ENCODE data around the gene MATN1. TPM values are rescaled to one million over a fixed set of nuclear protein-coding genes. Genes with fewer than 3 reads are reported as not detected.
A peak's percentile ranks its signal among the peaks of the same experiment; 100 is the strongest.

MATN1 gene
- total and polyA plus RNA-seq, 4 donors: 0.50 to 1.4 (median 0.88) TPM

DNA sequence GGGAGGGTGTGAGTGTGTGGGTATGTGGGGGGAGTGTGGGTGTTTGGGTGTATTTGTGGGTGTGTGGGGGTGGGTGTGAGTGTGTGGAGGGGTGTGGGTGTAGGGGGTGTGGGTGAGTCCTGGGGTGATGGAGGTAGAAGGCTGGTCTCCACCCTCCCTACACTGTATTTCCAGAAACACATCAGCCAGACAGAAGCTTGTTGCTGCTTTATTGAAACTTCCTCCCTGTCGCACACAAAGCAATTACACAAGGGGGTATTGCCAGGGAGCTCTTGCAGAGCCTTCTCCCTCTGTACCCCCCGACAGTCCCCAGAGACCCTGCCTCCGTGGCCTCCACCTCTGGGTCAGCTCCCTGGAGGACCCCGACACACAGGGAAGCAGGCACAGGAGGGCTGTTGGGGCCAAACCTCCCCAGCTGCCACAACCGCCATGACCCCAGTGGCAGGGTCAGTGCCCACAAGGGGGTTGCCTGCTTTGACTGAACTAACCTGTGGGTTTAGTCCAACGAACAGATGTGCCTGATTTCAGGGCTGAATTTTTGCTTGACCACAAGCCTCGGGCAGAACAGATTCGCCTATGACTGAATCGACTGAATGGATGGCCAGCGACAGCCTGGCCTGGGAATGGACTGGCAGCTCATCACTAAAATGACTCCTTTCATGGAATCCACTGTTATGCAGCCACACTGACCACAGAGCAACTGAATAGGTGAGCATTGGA, 9.1 kb upstream of the MATN1 start:
- DNase-seq (ENCODE audit: low read depth in 4 of 6, low spot score in 6 of 6): no peak
- no peak overlapping the region for H3K27ac ChIP-seq (ENCODE audit: low read depth, low read length)
- 62% methylated on average over 8 of the region's 10 CpGs for WGBS (ENCODE audit: insufficient coverage)
- no peak overlapping the region for H3K4me3 ChIP-seq (ENCODE audit: low read depth, low read length)
- no peaks in the 10 kb centered on the region for H3K36me3 ChIP-seq (ENCODE audit: control insufficient read depth, insufficient read depth, low read length)
- no peaks in the 10 kb centered on the region for H3K27me3 ChIP-seq (ENCODE audit: control insufficient read depth, insufficient read depth, low read length)
- H3K4me1 ChIP-seq (ENCODE audit: control insufficient read depth, insufficient read depth, low read length): peaks cover 44% of the 10 kb centered on the region
- H3K9me3 ChIP-seq (ENCODE audit: control insufficient read depth, insufficient read depth, low read length): no peaks in the 10 kb centered on the region

GRCh38 chr1:30731806-30732276, 8.5 kb upstream of the MATN1 start:
- no peak overlapping the region for H3K4me3 ChIP-seq (ENCODE audit: low read depth, low read length)
- peaks cover 50% of the 10 kb centered on the region for H3K4me1 ChIP-seq (ENCODE audit: control insufficient read depth, insufficient read depth, low read length)
- no peak overlapping the region for H3K27ac ChIP-seq (ENCODE audit: low read depth, low read length)
- no peaks in the 10 kb centered on the region for H3K27me3 ChIP-seq (ENCODE audit: control insufficient read depth, insufficient read depth, low read length)
- 84% methylated on average over 7 of the region's 8 CpGs for WGBS (ENCODE audit: insufficient coverage)
- no peaks in the 10 kb centered on the region for H3K9me3 ChIP-seq (ENCODE audit: control insufficient read depth, insufficient read depth, low read length)
- DNase-seq (ENCODE audit: low read depth in 4 of 6, low spot score in 6 of 6): no peak
- no peaks in the 10 kb centered on the region for H3K36me3 ChIP-seq (ENCODE audit: control insufficient read depth, insufficient read depth, low read length)

DNA sequence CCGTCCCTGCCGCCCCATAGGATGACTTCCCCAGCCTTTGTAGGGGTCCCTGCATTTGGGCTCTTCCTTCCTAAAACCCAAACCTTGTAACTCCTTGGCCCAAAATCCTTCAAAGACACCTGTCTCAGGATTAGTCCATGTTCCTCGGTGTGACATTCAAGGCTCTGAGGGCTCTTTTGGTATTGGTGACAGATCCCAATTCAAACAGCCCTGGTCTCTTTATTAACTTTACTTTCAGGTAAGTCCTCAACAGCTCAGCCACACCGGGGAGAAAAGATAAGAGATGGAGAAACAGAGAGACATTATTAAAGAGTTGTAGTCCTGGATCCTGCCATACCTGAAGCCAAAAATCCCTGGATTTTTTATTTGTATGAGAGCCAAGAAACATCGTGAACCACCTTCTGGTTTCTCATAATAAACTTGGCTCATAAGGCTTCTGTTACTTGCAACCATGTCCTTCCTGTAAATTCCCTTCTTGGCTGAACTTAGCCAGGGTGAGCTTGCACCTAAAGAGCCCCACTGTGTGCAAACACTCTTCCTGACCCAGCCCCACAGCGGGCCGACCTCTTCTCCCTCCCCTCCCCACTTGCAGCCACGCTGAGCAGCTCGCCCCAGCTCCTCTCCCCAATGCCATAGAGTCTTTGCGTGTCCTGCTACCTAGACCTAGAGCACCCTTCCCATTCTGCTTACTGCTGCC, 7.9 kb upstream of the MATN1 start:
- H3K27ac ChIP-seq (ENCODE audit: low read depth, low read length): peak overlapping the region; percentile 57
- DNase-seq (ENCODE audit: low read depth in 4 of 6, low spot score in 6 of 6): no peak
- H3K27me3 ChIP-seq (ENCODE audit: control insufficient read depth, insufficient read depth, low read length): no peaks in the 10 kb centered on the region
- H3K4me1 ChIP-seq (ENCODE audit: control insufficient read depth, insufficient read depth, low read length): peaks cover 52% of the 10 kb centered on the region
- H3K9me3 ChIP-seq (ENCODE audit: control insufficient read depth, insufficient read depth, low read length): no peaks in the 10 kb centered on the region
- H3K36me3 ChIP-seq (ENCODE audit: control insufficient read depth, insufficient read depth, low read length): no peaks in the 10 kb centered on the region
- no peak overlapping the region for H3K4me3 ChIP-seq (ENCODE audit: low read depth, low read length)
- WGBS (ENCODE audit: insufficient coverage): 78% methylated on average over 8 of the region's 10 CpGs

DNA sequence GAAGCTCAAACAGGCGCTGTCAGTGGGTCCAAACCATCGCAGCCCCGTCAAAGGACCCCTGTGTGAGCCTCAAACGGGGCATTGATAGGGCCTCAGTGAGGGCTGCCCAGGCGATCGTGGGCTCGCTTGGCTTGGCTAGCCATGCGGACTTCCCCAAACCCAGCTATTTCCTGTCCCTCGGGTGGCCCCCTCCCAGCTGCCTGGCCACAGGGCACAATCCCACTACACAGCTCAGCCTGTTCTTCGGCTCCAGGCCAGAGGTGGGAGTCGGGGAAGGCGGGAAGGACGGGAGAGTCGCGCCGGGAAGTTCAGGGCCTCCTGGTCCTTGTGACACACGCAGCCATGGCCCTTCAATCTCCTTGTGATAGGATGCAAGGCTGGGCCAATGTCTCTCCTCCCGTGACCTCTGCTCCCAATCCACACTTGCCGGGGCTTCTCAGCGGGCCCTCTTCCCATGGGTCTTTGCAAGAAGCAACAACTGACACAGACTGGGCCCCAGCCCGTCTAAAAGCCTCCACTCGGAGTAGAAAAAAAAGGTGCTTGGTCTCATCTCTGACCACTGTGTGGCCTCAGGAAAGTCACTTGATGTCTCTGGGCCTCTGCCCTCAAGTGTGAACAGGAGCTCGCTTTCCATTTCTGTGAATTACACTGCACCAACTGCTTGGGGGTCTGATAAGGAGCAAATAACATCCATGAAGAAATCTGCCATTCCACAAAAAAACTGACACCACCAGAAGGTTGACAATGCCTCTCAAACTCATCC, 7.1 kb upstream of the MATN1 start:
- 65% methylated on average over 23 of the region's 23 CpGs for WGBS (ENCODE audit: insufficient coverage)
- DNase-seq (ENCODE audit: low read depth in 4 of 6, low spot score in 6 of 6): peak in 2 of 6 donors; percentile 41 to 60
- Histone ChIP-seq H3K27me3 (ENCODE audit: control insufficient read depth, insufficient read depth, low read length) (no peaks in the 10 kb centered on the region), H3K4me1 (ENCODE audit: control insufficient read depth, insufficient read depth, low read length) (peaks cover 59% of the 10 kb centered on the region), H3K9me3 (ENCODE audit: control insufficient read depth, insufficient read depth, low read length) (no peaks in the 10 kb centered on the region), H3K27ac (ENCODE audit: low read depth, low read length) (peak overlapping the region; percentile 67), H3K4me3 (ENCODE audit: low read depth, low read length) (no peak overlapping the region), H3K36me3 (ENCODE audit: control insufficient read depth, insufficient read depth, low read length) (no peaks in the 10 kb centered on the region)

- no peaks in the 10 kb centered on the region for H3K36me3 ChIP-seq (ENCODE audit: control insufficient read depth, insufficient read depth, low read length)
- H3K4me3 ChIP-seq (ENCODE audit: low read depth, low read length): no peak overlapping the region
- no peaks in the 10 kb centered on the region for H3K27me3 ChIP-seq (ENCODE audit: control insufficient read depth, insufficient read depth, low read length)
- 91% methylated on average over 6 of the region's 6 CpGs for WGBS (ENCODE audit: insufficient coverage)
- DNase-seq (ENCODE audit: low read depth in 4 of 6, low spot score in 6 of 6): no peak
- peaks cover 64% of the 10 kb centered on the region for H3K4me1 ChIP-seq (ENCODE audit: control insufficient read depth, insufficient read depth, low read length)
- H3K9me3 ChIP-seq (ENCODE audit: control insufficient read depth, insufficient read depth, low read length): no peaks in the 10 kb centered on the region
- peak overlapping the region; percentile 67 for H3K27ac ChIP-seq (ENCODE audit: low read depth, low read length)
Observed at GRCh38 chr1:30729901-30730300, 6.5 kb upstream of the MATN1 start.

GRCh38 chr1:30728832-30729638, 5.7 kb upstream of the MATN1 start:
- peaks cover 64% of the 10 kb centered on the region for H3K4me1 ChIP-seq (ENCODE audit: control insufficient read depth, insufficient read depth, low read length)
- WGBS (ENCODE audit: insufficient coverage): 68% methylated on average over 17 of the region's 17 CpGs
- H3K9me3 ChIP-seq (ENCODE audit: control insufficient read depth, insufficient read depth, low read length): no peaks in the 10 kb centered on the region
- no peaks in the 10 kb centered on the region for H3K27me3 ChIP-seq (ENCODE audit: control insufficient read depth, insufficient read depth, low read length)
- no peak overlapping the region for H3K4me3 ChIP-seq (ENCODE audit: low read depth, low read length)
- no peak overlapping the region for H3K27ac ChIP-seq (ENCODE audit: low read depth, low read length)
- no peak for DNase-seq (ENCODE audit: low read depth in 4 of 6, low spot score in 6 of 6)
- no peaks in the 10 kb centered on the region for H3K36me3 ChIP-seq (ENCODE audit: control insufficient read depth, insufficient read depth, low read length)

DNA sequence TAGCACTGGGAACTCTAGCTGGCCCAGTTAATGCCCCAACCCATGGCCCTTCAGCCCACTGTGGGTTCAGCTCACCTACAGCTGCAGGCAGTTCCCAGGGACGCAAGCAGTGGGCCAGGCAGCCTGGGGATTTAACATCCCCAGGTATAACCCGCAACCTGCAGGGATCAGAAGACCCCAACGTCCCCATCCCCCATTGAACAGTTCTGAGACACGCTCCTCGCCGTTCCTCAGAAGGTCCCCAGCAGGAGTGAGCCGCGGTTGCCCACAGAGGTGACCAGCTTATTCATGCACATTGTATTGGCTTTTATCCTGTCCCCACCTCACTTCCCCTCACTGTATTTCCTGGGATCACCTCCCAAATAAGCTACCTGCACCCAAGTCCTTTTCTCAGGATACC, 5.0 kb upstream of the MATN1 start:
- H3K27me3 ChIP-seq (ENCODE audit: control insufficient read depth, insufficient read depth, low read length): no peaks in the 10 kb centered on the region
- no peaks in the 10 kb centered on the region for H3K36me3 ChIP-seq (ENCODE audit: control insufficient read depth, insufficient read depth, low read length)
- H3K27ac ChIP-seq (ENCODE audit: low read depth, low read length): peak overlapping the region; percentile 52
- no peak for DNase-seq (ENCODE audit: low read depth in 4 of 6, low spot score in 6 of 6)
- H3K4me1 ChIP-seq (ENCODE audit: control insufficient read depth, insufficient read depth, low read length): peaks cover 67% of the 10 kb centered on the region
- H3K9me3 ChIP-seq (ENCODE audit: control insufficient read depth, insufficient read depth, low read length): no peaks in the 10 kb centered on the region
- WGBS (ENCODE audit: insufficient coverage): 78% methylated on average over 8 of the region's 8 CpGs
- H3K4me3 ChIP-seq (ENCODE audit: low read depth, low read length): no peak overlapping the region

DNA sequence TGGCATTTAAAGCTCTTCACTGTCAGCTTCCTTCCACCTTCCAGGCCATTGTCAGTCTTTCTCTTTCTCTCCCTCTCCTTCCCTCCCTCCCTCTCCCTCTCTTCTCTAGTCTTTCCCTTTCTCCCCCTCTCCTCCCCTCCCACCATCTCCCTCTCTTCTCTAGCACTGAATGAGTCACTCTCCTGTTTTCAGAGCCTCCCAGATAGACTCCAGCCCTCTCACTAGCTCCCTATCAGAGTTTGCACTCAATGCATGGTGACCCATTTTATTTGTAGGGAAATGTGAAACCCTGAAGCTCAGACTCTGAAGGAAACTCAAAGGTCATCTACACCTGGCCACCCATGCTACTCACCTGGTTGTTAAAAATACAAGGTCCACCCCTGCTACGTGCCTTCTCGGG, 4.4 kb upstream of the MATN1 start:
- 95% methylated on average over 2 of the region's 2 CpGs for WGBS (ENCODE audit: insufficient coverage)
- Histone ChIP-seq H3K4me1 (ENCODE audit: control insufficient read depth, insufficient read depth, low read length) (peaks cover 68% of the 10 kb centered on the region), H3K9me3 (ENCODE audit: control insufficient read depth, insufficient read depth, low read length) (no peaks in the 10 kb centered on the region), H3K4me3 (ENCODE audit: low read depth, low read length) (no peak overlapping the region), H3K36me3 (ENCODE audit: control insufficient read depth, insufficient read depth, low read length) (no peaks in the 10 kb centered on the region), H3K27me3 (ENCODE audit: control insufficient read depth, insufficient read depth, low read length) (no peaks in the 10 kb centered on the region), H3K27ac (ENCODE audit: low read depth, low read length) (peak overlapping the region; percentile 52)
- DNase-seq (ENCODE audit: low read depth in 4 of 6, low spot score in 6 of 6): no peak
